Limb (tissue), 2 donors: ENCODE measurements around the gene APBB3.

ENCODE experiments used
- DNase-seq, 2 donors: peaks; one replicate each; pipeline ENCODE4 v3.0.0-alpha.2; 2016; ENCODE audit errors: extremely low spot score in 2 of 2

Gene APBB3

DNA sequence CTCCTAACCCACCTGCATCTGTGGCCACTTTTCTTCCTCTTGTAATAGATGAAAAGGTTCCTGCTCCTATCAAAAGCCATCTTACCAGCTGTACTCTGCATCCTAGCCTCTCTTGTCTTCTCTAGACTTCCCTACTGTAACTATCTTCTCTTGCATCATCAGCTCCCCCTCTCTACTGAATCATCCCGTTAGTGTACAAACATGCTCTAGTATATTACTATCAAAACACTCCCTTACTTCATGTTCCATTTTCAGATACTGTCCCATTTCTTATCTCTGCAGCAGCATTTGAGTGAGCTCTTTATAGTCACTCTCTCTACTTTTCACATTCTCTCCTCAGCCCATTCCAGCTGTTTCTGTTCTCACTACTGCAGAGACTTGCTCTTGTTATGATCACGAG is 9.9 kb downstream of the APBB3 start:
- no peak for DNase-seq

- no peak for DNase-seq
These were observed 10.7 kb downstream of the APBB3 start for GRCh38 chr5:140553657-140554056.

- DNase-seq = no peak
These were observed 12.5 kb downstream of the APBB3 start for GRCh38 chr5:140551872-140552271.

DNA sequence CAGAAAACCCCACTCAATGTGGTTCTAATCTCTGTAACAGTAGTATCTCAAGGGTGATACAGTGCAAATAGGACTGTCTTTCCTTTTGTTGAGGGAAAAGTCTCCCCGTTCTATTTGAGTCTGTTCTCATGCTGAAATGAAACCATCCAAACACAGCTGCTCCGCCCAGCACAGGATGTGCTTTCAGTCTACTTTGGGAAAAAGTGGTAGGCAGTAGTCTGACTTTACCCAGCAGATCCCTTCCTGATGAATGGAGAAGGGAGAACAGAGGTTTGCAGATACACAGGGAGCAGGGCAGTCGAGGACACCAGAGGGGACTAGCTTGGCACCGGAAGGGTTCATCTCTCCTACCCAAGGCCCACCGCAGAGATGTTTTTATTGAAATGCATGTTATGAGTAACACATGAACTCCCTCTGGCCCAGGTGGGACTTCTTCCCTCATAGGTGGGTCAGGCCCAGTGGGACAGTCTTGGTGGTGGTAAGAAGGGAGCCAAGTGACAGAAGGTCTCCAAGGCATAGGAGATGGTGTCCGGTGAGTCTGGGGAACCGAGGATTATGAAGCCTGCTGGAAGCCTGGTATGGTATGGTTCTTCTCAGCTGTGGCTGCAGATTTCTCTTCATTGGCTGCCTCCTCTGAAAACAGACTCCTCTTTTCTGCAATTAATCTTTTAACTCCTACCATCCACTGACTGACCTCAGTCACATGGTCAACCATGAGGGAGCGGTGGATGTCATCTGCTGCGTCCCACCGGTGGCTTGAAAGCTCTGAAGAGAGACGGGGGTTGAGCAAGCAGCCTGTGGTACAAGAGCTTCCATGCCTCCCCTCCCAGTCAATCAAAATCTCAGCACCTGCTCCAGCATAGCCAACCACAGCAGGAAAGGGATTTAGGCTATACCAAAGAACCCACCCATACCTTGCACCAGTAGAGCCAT is 14.0 kb downstream of the APBB3 start:
- no peak for DNase-seq

GRCh38 chr5:140549237-140550144 is 14.9 kb downstream of the APBB3 start:
- DNase-seq = no peak

GRCh38 chr5:140548791-140549190 is 15.6 kb downstream of the APBB3 start:
- DNase-seq = no peak

DNA sequence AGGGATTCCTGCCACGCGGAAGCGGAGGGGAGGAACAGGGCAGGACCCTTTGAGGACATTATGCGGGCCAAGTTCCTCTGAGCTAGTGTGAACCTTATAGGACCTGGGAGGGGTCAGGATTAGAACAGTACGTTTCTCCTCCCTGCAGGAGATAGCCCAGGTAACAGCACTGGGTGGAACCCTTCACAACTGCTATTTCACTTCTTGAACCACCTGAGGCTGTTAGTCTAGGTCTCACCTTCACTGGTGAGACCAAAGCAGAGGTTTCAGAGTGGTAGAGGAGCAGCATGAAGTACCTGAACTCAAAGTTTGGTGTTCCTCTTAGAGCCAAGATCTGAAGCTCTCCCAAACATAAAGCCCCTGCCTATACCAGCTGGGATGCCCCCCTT is 16.1 kb downstream of the APBB3 start:
- DNase-seq = no peak

GRCh38 chr5:140547508-140548299 is 16.7 kb downstream of the APBB3 start, which contains the start of gene EIF4EBP3:
Gene EIF4EBP3 (plus strand): TSS chr5:140547662. CDS start chr5:140547738, 76 bp downstream.
- DNase-seq = peak; percentile 96

GRCh38 chr5:140546851-140547507 is 17.4 kb downstream of the APBB3 start:
- no peak for DNase-seq

GRCh38 chr5:140545606-140546005 is 18.8 kb downstream of the APBB3 start:
- no peak for DNase-seq

GRCh38 chr5:140544986-140545385 is 19.4 kb downstream of the APBB3 start:
- DNase-seq = no peak

GRCh38 chr5:140542972-140543371 is 21.4 kb downstream of the APBB3 start:
- no peak for DNase-seq

DNA sequence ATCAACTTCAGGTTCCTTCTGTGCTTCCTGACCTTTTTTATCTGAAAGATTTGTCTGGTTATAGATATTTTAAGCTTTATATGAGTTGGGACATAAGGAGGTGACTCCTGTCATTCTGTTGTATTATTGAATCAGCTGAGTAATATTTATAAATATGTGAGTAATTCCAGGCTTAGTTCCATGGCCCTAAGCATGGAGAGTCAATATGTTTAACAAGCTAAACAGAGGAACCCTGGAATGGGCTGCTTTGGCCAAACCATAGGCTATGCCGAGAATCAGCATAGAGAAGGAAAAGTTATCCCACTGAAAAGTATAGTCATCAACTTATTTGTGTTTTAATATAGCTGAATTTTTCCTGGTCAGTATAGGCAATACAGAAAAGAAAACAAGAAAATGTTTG is 24.2 kb downstream of the APBB3 start:
- DNase-seq = no peak

DNA sequence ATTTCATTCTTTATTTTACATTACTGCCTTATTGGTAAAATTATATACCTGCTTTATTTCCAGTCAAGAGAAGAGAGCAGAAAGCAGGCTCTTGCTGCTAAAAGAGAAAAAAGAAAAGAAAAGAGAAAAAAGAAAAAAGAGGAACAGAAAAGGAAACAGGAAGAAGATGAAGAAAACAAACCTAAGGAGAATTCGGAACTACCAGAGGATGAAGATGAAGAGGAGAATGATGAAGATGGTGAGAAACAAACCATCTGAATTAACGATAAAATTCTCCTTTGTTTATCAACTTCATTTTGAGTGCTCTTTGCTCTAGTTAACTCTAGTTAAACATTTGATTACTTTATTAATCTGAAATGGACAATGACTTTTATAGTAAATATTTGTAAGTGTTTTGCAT is 40.4 kb downstream of the APBB3 start:
- DNase-seq = no peak

DNA sequence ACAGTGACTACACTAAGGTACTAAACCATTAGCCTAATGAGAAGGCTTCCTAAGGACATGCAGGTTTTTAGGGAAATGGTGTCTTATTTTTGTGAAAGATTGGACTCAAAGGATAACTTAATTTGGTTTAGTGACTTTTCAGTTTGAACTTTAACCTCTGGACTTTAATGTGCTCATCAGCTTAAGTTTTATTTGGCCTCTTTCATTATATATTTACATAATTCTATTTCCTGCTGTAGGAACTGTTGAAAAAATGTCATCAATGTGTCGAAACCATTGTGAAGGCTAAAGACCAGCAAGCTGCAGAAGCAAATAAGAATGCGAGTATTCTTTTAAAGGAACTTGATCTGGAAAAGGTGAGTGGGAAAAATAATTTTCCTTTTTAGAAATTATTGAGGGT is 51.3 kb downstream of the APBB3 start:
- no peak for DNase-seq

DNA sequence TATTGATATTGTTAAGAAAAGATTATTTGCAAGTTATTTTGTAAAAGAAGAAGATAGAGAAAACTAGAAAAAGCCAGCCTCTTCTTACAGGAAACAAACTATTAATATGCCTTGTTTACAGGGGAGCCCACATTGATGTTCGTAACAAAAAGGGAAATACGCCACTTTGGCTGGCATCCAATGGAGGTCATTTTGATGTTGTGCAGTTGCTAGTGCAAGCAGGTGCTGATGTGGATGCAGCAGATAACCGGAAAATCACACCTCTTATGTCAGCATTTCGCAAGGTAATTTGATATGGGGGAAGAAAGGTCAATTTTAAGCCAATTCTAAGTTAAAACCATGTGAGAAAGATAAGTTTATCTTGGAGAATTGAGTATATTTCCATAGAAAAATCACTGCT is 54.5 kb downstream of the APBB3 start:
- no peak for DNase-seq
